ENCODE data around the gene HOXD8.

The HOXD8 gene

DNA sequence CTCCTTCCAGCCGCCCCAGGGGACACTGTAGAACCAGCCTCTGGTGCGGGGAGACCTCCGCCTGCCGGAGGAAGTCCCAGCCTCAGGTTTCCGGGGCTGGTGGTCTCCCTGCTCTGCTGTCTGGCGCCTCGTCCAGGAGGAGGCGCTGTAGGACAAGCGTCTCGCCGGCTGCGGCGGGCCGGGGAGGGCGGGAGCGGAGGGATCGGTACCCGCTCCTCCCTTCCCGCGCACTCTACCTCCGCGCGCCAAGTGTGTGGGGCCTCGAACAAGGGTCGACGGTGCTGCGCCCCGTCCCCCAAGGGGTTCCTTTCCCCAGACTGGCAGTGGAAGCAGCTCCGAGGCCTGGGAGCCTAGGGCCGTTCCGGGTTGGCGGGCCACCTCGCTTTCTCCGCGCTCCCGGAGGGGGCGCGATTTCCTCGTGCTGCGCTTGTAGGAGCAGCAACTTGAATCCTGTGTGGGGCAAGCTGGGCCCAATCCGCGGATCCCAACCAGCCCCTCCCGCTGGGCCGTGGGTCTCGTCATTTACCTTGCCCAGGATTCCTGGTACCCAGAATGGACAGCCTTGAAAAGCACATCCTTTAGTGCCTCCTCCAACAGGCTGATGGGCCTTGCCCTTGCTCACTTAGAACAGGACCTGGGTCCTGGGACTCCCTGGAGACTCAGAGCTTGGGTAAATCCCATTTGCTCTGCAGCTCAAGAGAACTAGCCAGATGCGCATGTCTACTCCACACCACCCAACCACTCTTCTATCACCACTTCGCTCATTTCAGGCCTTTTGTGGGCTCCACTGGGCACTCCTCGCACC lies 11.2 kb downstream of the HOXD8 start:
- peaks cover 100% of the 10 kb centered on the region for H3K27me3 ChIP-seq (ENCODE audit: control insufficient read depth, insufficient read depth, low read length)
- H3K27ac ChIP-seq (ENCODE audit: low read length) = no peak overlapping the region
- H3K36me3 ChIP-seq (ENCODE audit: control insufficient read depth, low read depth, low read length) = no peaks in the 10 kb centered on the region
- no peak overlapping the region for H3K9ac ChIP-seq (ENCODE audit: low read length)
- no peaks in the 10 kb centered on the region for H3K9me3 ChIP-seq (ENCODE audit: control insufficient read depth, low read depth, low read length)
- peak overlapping the region; percentile 56 for H3K4me3 ChIP-seq (ENCODE audit: low read length)
- no peaks in the 10 kb centered on the region for H3K4me1 ChIP-seq (ENCODE audit: control insufficient read depth, low read depth, low read length)

- Histone ChIP-seq H3K36me3 (ENCODE audit: control insufficient read depth, low read depth, low read length) (no peaks in the 10 kb centered on the region), H3K9me3 (ENCODE audit: control insufficient read depth, low read depth, low read length) (no peaks in the 10 kb centered on the region), H3K27me3 (ENCODE audit: control insufficient read depth, insufficient read depth, low read length) (peaks cover 100% of the 10 kb centered on the region), H3K4me3 (ENCODE audit: low read length) (no peak overlapping the region), H3K27ac (ENCODE audit: low read length) (no peak overlapping the region), H3K9ac (ENCODE audit: low read length) (no peak overlapping the region), H3K4me1 (ENCODE audit: control insufficient read depth, low read depth, low read length) (no peaks in the 10 kb centered on the region)
Observed at GRCh38 chr2:176142281-176142680, 12.8 kb downstream of the HOXD8 start.

- H3K36me3 ChIP-seq (ENCODE audit: control insufficient read depth, low read depth, low read length) = no peaks in the 10 kb centered on the region
- peaks cover 100% of the 10 kb centered on the region for H3K27me3 ChIP-seq (ENCODE audit: control insufficient read depth, insufficient read depth, low read length)
- no peak overlapping the region for H3K4me3 ChIP-seq (ENCODE audit: low read length)
- no peaks in the 10 kb centered on the region for H3K9me3 ChIP-seq (ENCODE audit: control insufficient read depth, low read depth, low read length)
- no peak overlapping the region for H3K27ac ChIP-seq (ENCODE audit: low read length)
- no peak overlapping the region for H3K9ac ChIP-seq (ENCODE audit: low read length)
- H3K4me1 ChIP-seq (ENCODE audit: control insufficient read depth, low read depth, low read length) = no peaks in the 10 kb centered on the region
Observed at GRCh38 chr2:176145085-176145969, 15.8 kb downstream of the HOXD8 start.

- Histone ChIP-seq H3K4me3 (ENCODE audit: low read length) (no peak overlapping the region), H3K9me3 (ENCODE audit: control insufficient read depth, low read depth, low read length) (no peaks in the 10 kb centered on the region), H3K9ac (ENCODE audit: low read length) (no peak overlapping the region), H3K36me3 (ENCODE audit: control insufficient read depth, low read depth, low read length) (no peaks in the 10 kb centered on the region), H3K27ac (ENCODE audit: low read length) (no peak overlapping the region), H3K4me1 (ENCODE audit: control insufficient read depth, low read depth, low read length) (no peaks in the 10 kb centered on the region), H3K27me3 (ENCODE audit: control insufficient read depth, insufficient read depth, low read length) (peaks cover 100% of the 10 kb centered on the region)
Observed at GRCh38 chr2:176146101-176146500, 16.6 kb downstream of the HOXD8 start.

DNA sequence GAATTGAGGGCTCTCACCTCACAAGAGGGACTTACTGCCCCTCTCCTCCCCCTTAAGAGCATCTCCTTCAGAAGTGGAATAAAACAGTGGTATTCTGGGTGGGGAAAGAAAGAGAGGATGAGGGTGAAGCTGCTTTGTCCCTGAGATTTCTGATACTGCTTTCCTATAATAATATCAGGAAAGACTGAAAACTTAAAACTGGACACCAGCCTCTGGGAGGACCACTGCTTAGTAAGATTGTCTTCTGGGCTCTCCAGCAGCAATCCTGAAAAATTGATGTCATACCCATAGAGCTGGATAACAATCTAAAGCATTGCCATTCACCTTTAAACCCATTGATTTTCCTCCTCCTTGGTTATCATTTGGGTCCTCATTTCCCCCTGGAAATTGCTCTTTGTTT lies 17.1 kb downstream of the HOXD8 start:
- Histone ChIP-seq H3K4me3 (ENCODE audit: low read length) (no peak overlapping the region), H3K4me1 (ENCODE audit: control insufficient read depth, low read depth, low read length) (no peaks in the 10 kb centered on the region), H3K9ac (ENCODE audit: low read length) (no peak overlapping the region), H3K36me3 (ENCODE audit: control insufficient read depth, low read depth, low read length) (no peaks in the 10 kb centered on the region), H3K9me3 (ENCODE audit: control insufficient read depth, low read depth, low read length) (no peaks in the 10 kb centered on the region), H3K27me3 (ENCODE audit: control insufficient read depth, insufficient read depth, low read length) (peaks cover 100% of the 10 kb centered on the region), H3K27ac (ENCODE audit: low read length) (no peak overlapping the region)

DNA sequence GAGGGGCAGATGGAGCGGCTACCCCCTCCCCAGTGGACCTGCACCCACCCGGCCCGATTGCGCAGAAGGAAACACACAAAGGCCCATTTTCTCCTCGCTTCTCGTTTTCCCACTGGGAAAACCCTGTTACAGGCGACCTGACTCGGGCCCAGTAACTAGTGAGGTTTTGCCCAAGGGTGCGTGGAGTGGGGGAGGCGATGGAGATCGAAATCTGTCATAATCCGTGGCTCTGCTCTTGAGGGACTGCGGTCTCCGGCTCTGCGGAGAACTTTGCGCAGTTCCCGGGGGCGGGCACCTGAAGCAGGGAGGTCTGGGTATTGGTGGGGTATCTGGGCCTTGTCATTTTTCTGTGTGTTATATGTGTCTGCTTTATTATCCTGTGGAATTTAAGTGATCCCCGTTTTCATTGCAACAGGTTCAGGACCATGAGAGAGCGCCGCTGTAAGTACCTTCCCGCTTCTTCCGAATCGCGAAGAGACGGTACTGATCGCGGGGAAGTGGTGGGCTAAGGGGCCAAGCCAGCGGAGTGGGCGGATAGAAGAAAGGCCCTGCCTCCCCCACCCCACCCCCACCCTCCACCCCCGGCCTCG lies 17.8 kb downstream of the HOXD8 start:
- Histone ChIP-seq H3K9me3 (ENCODE audit: control insufficient read depth, low read depth, low read length) (no peaks in the 10 kb centered on the region), H3K27ac (ENCODE audit: low read length) (no peak overlapping the region), H3K36me3 (ENCODE audit: control insufficient read depth, low read depth, low read length) (no peaks in the 10 kb centered on the region), H3K4me3 (ENCODE audit: low read length) (no peak overlapping the region), H3K9ac (ENCODE audit: low read length) (no peak overlapping the region), H3K27me3 (ENCODE audit: control insufficient read depth, insufficient read depth, low read length) (peaks cover 100% of the 10 kb centered on the region), H3K4me1 (ENCODE audit: control insufficient read depth, low read depth, low read length) (no peaks in the 10 kb centered on the region)

DNA sequence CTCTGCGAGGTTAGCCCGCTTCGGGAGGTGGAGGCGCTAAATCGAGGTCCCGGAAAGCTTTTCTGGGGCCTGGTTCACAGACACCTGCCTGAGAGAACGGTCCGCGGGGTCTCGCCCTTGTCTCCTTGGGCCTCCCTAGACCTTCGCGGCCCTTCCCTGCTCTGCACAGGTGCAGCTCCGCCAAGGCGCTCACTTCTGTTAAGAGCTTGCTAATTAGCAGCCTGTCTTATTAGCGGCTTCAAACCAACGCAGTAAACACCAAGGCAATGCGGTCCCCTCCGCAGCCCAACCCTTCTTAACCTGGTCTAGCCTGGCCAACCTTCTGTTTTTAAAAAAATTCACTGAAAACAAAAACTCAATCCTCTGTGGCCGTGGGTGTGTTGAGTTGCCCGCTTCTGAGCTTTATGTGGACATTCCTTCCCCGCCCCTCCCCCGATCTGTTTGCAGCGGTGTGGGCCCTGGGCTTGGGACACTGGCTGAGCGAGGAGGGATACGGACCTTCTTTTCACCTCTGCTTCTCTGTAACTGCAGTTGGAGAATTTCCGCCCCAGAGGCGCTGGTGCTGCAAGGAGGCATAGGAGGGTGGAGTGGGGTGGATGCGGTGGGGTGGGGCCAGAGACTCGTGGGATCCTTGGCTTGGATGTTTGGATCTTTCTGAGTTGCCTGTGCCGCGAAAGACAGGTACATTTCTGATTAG lies 18.4 kb downstream of the HOXD8 start:
- H3K27ac ChIP-seq (ENCODE audit: low read length) = no peak overlapping the region
- no peak overlapping the region for H3K9ac ChIP-seq (ENCODE audit: low read length)
- H3K9me3 ChIP-seq (ENCODE audit: control insufficient read depth, low read depth, low read length) = no peaks in the 10 kb centered on the region
- H3K4me3 ChIP-seq (ENCODE audit: low read length) = no peak overlapping the region
- peaks cover 100% of the 10 kb centered on the region for H3K27me3 ChIP-seq (ENCODE audit: control insufficient read depth, insufficient read depth, low read length)
- no peaks in the 10 kb centered on the region for H3K36me3 ChIP-seq (ENCODE audit: control insufficient read depth, low read depth, low read length)
- H3K4me1 ChIP-seq (ENCODE audit: control insufficient read depth, low read depth, low read length) = no peaks in the 10 kb centered on the region

- Histone ChIP-seq H3K27me3 (ENCODE audit: control insufficient read depth, insufficient read depth, low read length) (peaks cover 100% of the 10 kb centered on the region), H3K9ac (ENCODE audit: low read length) (no peak overlapping the region), H3K4me1 (ENCODE audit: control insufficient read depth, low read depth, low read length) (no peaks in the 10 kb centered on the region), H3K36me3 (ENCODE audit: control insufficient read depth, low read depth, low read length) (no peaks in the 10 kb centered on the region), H3K9me3 (ENCODE audit: control insufficient read depth, low read depth, low read length) (no peaks in the 10 kb centered on the region), H3K27ac (ENCODE audit: low read length) (no peak overlapping the region), H3K4me3 (ENCODE audit: low read length) (no peak overlapping the region)
Observed at GRCh38 chr2:176148751-176149421, 19.4 kb downstream of the HOXD8 start.

- Histone ChIP-seq H3K4me1 (ENCODE audit: control insufficient read depth, low read depth, low read length) (no peaks in the 10 kb centered on the region), H3K4me3 (ENCODE audit: low read length) (no peak overlapping the region), H3K36me3 (ENCODE audit: control insufficient read depth, low read depth, low read length) (no peaks in the 10 kb centered on the region), H3K9me3 (ENCODE audit: control insufficient read depth, low read depth, low read length) (no peaks in the 10 kb centered on the region), H3K9ac (ENCODE audit: low read length) (no peak overlapping the region), H3K27me3 (ENCODE audit: control insufficient read depth, insufficient read depth, low read length) (peaks cover 100% of the 10 kb centered on the region), H3K27ac (ENCODE audit: low read length) (no peak overlapping the region)
Observed at GRCh38 chr2:176149481-176149938, 20.0 kb downstream of the HOXD8 start.

- Histone ChIP-seq H3K9ac (ENCODE audit: low read length) (no peak overlapping the region), H3K9me3 (ENCODE audit: control insufficient read depth, low read depth, low read length) (peaks cover 3% of the 10 kb centered on the region), H3K27ac (ENCODE audit: low read length) (no peak overlapping the region), H3K36me3 (ENCODE audit: control insufficient read depth, low read depth, low read length) (no peaks in the 10 kb centered on the region), H3K27me3 (ENCODE audit: control insufficient read depth, insufficient read depth, low read length) (peaks cover 100% of the 10 kb centered on the region), H3K4me1 (ENCODE audit: control insufficient read depth, low read depth, low read length) (peaks cover under 1% of the 10 kb centered on the region), H3K4me3 (ENCODE audit: low read length) (no peak overlapping the region)
Observed at GRCh38 chr2:176149939-176150583, 20.6 kb downstream of the HOXD8 start.

Measured in iPS-18a (cell line).